Ectodermal cell (in vitro differentiated cells): ENCODE data around the gene HSPA1B.
"Not testable (repeated sequence)": the region's sequence is repeated elsewhere in the genome, so short reads cannot be mapped to it uniquely, and the experiment has no call there.

Experiments
- H3K27ac ChIP-seq: 2 replicates; pipeline ENCODE4 v1.7.0; 2013; ENCODE audit warnings: mild to moderate bottlenecking, low read depth, low read length; ENCODE audit not compliant: insufficient read depth, poor library complexity, severe bottlenecking
- H3K27me3 ChIP-seq: 2 replicates; pipeline ENCODE4 v1.7.0; 2013; ENCODE audit warnings: mild to moderate bottlenecking, low read length; ENCODE audit not compliant: insufficient read depth, control insufficient read depth, poor library complexity, severe bottlenecking
- H3K36me3 ChIP-seq: one replicate; pipeline ENCODE4 v1.7.0; 2013; ENCODE audit warnings: low read length; ENCODE audit not compliant: control insufficient read depth, insufficient read depth
- H3K4me1 ChIP-seq: one replicate; pipeline ENCODE4 v1.7.0; 2013; ENCODE audit warnings: low read length; ENCODE audit not compliant: control insufficient read depth, insufficient read depth
- H3K4me3 ChIP-seq: 2 replicates; pipeline ENCODE4 v1.7.0; 2013; ENCODE audit warnings: low read depth, low read length, control low read depth; ENCODE audit not compliant: insufficient read depth
- H3K9me3 ChIP-seq: 2 replicates; pipeline ENCODE4 v1.7.0; 2013; ENCODE audit warnings: mild to moderate bottlenecking, low read length, moderate library complexity; ENCODE audit not compliant: control insufficient read depth
- WGBS, 2 experiments: methylation state at CpG; one replicate each; pipeline ENCODE4 v1.1.7; 2013; ENCODE audit warnings: missing lambda C conversion rate in 2 of 2; 5-methylcytosine and 5-hydroxymethylcytosine counted together

The HSPA1B gene

DNA sequence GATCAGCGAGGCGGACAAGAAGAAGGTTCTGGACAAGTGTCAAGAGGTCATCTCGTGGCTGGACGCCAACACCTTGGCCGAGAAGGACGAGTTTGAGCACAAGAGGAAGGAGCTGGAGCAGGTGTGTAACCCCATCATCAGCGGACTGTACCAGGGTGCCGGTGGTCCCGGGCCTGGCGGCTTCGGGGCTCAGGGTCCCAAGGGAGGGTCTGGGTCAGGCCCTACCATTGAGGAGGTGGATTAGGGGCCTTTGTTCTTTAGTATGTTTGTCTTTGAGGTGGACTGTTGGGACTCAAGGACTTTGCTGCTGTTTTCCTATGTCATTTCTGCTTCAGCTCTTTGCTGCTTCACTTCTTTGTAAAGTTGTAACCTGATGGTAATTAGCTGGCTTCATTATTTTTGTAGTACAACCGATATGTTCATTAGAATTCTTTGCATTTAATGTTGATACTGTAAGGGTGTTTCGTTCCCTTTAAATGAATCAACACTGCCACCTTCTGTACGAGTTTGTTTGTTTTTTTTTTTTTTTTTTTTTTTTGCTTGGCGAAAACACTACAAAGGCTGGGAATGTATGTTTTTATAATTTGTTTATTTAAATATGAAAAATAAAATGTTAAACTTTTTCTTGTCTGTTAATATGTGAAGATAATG, 2.2 kb downstream of the HSPA1B start:
- Histone ChIP-seq H3K4me1 (peaks cover 4% of the 10 kb centered on the region), H3K4me3 (peak overlapping the region; percentile 54), H3K27ac (no peak overlapping the region), H3K27me3 (no peaks in the 10 kb centered on the region), H3K36me3 (no peaks in the 10 kb centered on the region), H3K9me3 (no peaks in the 10 kb centered on the region)
- WGBS, 2 experiments = 37 to 45% methylated on average over 13 to 15 of the region's 15 CpGs

DNA sequence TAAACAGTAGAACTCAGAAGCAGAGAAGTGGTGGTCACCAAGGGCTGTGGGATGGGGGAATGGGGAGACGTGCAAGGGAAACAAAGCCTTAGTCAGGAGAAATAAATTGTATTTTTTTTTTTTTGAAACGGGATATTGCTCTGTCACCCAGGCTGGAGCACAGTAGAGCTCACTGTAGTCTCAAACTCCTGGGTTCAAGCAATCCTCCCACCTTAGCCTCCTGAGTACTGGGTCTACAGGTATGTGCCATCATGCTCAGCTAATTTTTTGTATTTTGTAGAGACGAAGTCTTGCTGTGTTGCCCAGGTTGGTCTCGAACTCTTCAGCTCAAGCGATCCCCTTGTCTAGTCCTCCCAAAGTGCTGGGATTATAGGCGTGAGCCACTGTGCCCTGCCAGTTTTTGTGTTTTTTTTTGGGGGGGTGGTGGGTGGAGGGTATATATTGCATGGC, 3.4 kb downstream of the HSPA1B start:
- Histone ChIP-seq H3K36me3 (no peaks in the 10 kb centered on the region), H3K27ac (no peak overlapping the region), H3K4me3 (peak overlapping the region; percentile 54), H3K27me3 (no peaks in the 10 kb centered on the region), H3K9me3 (no peaks in the 10 kb centered on the region), H3K4me1 (peaks cover 4% of the 10 kb centered on the region)
- 90 to 91% methylated on average over 6 of the region's 6 CpGs for WGBS, 2 experiments

DNA sequence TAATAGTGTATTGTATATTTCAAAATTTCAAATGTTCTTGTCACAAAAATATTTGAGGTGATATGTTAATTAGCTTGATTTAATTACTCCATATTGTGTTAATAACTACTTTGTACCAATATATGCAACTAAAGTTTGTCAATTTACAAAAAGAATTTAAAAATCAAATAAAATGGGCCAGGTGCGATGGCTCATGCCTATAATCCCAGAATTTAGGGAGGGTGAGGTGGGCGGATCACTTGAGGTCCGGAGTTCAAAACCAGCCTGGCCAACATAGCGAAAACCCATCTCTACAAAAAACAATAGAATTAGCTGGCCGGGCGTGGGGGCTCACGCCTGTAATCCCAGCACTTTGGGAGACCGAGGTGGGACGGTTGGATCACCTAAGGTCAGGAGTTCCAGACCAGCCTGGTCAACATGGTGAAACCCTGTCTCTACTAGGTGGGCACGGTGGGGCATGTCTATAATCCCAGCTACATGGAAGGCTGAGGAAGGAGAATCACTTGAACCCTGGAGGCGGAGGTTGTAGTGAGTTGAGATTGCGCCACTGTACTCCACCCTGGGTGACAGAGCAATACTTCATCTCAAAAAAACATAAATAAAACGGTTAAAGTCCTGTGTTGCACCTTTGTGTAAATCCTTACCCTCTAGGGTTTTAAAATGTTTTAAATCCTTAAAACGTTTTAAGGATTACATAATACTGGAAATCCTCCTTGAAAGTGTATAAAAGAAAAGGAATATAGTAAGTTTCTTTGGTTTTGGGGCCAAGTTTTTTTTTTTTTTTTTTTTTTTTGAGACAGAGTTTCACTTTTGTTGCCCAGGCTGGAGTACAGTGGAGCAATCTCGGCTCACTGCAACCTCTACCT, 4.0 kb downstream of the HSPA1B start:
- no peaks in the 10 kb centered on the region for H3K9me3 ChIP-seq
- no peak overlapping the region for H3K4me3 ChIP-seq
- no peaks in the 10 kb centered on the region for H3K27me3 ChIP-seq
- H3K4me1 ChIP-seq = peaks cover 8% of the 10 kb centered on the region
- H3K36me3 ChIP-seq = peaks cover under 1% of the 10 kb centered on the region
- WGBS, 2 experiments = 91 to 94% methylated on average over 15 of the region's 15 CpGs
- no peak overlapping the region for H3K27ac ChIP-seq

- peak overlapping the region; percentile 100 for H3K4me3 ChIP-seq
- peaks cover 19% of the 10 kb centered on the region for H3K4me1 ChIP-seq
- H3K27me3 ChIP-seq = no peaks in the 10 kb centered on the region
- no peaks in the 10 kb centered on the region for H3K9me3 ChIP-seq
- 2 to 3% methylated on average over 59 of the region's 59 CpGs for WGBS, 2 experiments
- peaks cover 29% of the 10 kb centered on the region for H3K36me3 ChIP-seq
- H3K27ac ChIP-seq = peak overlapping the region; percentile 99
These were observed 7.1 kb downstream of the HSPA1B start for GRCh38 chr6:31834367-31835250.

- Histone ChIP-seq H3K4me1 (peaks cover 19% of the 10 kb centered on the region), H3K27ac (no peak overlapping the region), H3K27me3 (no peaks in the 10 kb centered on the region), H3K36me3 (peaks cover 43% of the 10 kb centered on the region), H3K9me3 (no peaks in the 10 kb centered on the region), H3K4me3 (peak overlapping the region; percentile 100)
- WGBS, 2 experiments = 6 to 9% methylated on average over 14 of the region's 14 CpGs
These were observed 8.5 kb downstream of the HSPA1B start for GRCh38 chr6:31836047-31836473.

GRCh38 chr6:31836474-31837368, 9.2 kb downstream of the HSPA1B start:
- 26 to 34% methylated on average over 11 of the region's 12 CpGs for WGBS, 2 experiments
- H3K9me3 ChIP-seq = no peaks in the 10 kb centered on the region
- no peaks in the 10 kb centered on the region for H3K27me3 ChIP-seq
- H3K27ac ChIP-seq = no peak overlapping the region
- H3K4me1 ChIP-seq = peaks cover 19% of the 10 kb centered on the region
- peak overlapping the region; percentile 100 for H3K4me3 ChIP-seq
- H3K36me3 ChIP-seq = peaks cover 43% of the 10 kb centered on the region

DNA sequence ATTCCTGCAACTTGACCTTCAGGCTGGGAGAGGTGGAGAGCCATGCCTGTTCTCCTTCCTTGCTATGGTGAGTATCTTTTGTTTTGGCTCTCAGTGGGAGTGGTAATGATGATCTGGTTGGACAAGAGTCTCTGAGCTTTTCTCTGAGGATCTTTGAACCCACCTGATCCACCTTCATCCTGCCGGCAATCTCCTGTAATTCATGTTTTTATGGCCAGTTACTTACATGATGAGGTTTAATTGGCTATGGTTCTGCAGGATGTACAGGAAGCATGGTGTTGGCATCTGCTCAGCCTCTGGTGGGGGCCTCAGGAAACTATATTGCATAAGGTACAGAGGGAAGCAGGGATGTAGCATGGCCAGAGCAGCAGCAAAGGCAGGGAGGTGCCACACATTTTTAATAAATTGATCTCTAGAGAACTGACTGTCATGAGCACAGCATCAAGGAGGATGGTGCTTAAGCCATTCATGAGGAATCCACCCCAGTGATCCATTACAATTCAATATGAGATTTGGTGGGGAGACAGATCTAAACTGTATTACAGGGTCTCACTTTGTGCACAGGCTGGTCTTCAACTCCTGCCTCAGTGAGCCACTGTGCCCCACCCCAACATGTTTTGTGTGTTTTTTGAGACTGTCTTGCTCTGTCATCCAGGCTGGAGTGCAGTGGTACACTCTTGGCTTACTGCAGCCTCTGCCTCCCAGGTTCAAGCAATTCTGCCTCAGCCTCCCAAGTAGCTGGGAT, 10.0 kb downstream of the HSPA1B start:
- peaks cover 19% of the 10 kb centered on the region for H3K4me1 ChIP-seq
- peak overlapping the region; percentile 100 for H3K4me3 ChIP-seq
- H3K27ac ChIP-seq = no peak overlapping the region
- peaks cover 43% of the 10 kb centered on the region for H3K36me3 ChIP-seq
- 72 to 97% methylated on average over 1 of the region's 1 CpG for WGBS, 2 experiments
- H3K27me3 ChIP-seq = no peaks in the 10 kb centered on the region
- H3K9me3 ChIP-seq = no peaks in the 10 kb centered on the region

- not testable (repeated sequence) for H3K27ac ChIP-seq, H3K27me3 ChIP-seq, H3K9me3 ChIP-seq
- Histone ChIP-seq H3K4me3 (peak overlapping the region; percentile 100), H3K4me1 (peaks cover 19% of the 10 kb centered on the region), H3K36me3 (peaks cover 43% of the 10 kb centered on the region)
- 93 to 95% methylated on average over 9 of the region's 9 CpGs for WGBS, 2 experiments
These were observed 10.6 kb downstream of the HSPA1B start for GRCh38 chr6:31838114-31838553.

DNA sequence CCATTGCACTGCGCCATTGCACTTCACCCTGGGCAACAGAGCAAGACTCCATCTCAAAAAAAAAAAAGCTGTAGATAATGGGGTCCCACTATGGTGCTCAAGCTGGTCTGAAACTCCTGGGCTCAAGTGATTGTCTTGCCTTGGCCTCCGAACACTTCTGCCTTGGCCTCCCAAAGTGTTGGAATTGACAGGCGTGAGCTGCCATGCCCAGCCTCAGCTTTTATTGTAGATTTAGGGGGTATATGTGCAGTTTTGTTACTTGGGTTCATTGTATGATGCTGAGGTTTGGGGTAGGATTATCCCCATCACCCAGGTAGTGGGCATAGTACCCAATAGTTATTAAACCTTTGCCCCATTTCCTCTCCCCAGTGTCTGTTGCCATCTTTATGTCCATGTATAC, 11.4 kb downstream of the HSPA1B start:
- peaks cover 19% of the 10 kb centered on the region for H3K4me1 ChIP-seq
- peaks cover 43% of the 10 kb centered on the region for H3K36me3 ChIP-seq
- no peak overlapping the region for H3K4me3 ChIP-seq
- no peaks in the 10 kb centered on the region for H3K27me3 ChIP-seq
- WGBS, 2 experiments = 94 to 96% methylated on average over 3 of the region's 3 CpGs
- no peaks in the 10 kb centered on the region for H3K9me3 ChIP-seq
- no peak overlapping the region for H3K27ac ChIP-seq
